Astrocyte (in vitro differentiated cells and primary cell): ENCODE measurements around the gene CSK. TPM values are rescaled to one million over a fixed set of nuclear protein-coding genes. Genes with fewer than 3 reads are reported as not detected.

ENCODE experiments used
- DNase-seq: peaks from one replicate; pipeline ENCODE4 v3.0.0-alpha.2; 2010; ENCODE audit warnings: low read depth
- FAIRE-seq: peaks from 2 replicates; lab custom pipeline; 2011; peaks lifted over from hg19 to GRCh38; lab: Jason Lieb, UNC
- H2AFZ ChIP-seq: 2 replicates; pipeline ENCODE4 v1.6.0; 2012; ENCODE audit warnings: low read depth, low read length, inconsistent platforms
- H3K27ac ChIP-seq: 2 replicates; pipeline ENCODE4 v1.5.1; 2011; ENCODE audit warnings: low read depth, low read length, inconsistent platforms
- H3K27me3 ChIP-seq: 2 replicates; pipeline ENCODE4 v1.6.0; 2011; ENCODE audit warnings: low read length, inconsistent platforms; ENCODE audit not compliant: insufficient read depth
- H3K36me3 ChIP-seq: 2 replicates; pipeline ENCODE4 v1.5.1; 2011; ENCODE audit warnings: low read length, inconsistent platforms; ENCODE audit not compliant: insufficient read depth
- H3K4me1 ChIP-seq: 2 replicates; pipeline ENCODE4 v1.5.1; 2011; ENCODE audit warnings: low read length, inconsistent platforms; ENCODE audit not compliant: insufficient read depth
- H3K4me2 ChIP-seq: 2 replicates; pipeline ENCODE4 v1.6.0; 2012; ENCODE audit warnings: low read length, inconsistent platforms
- H3K4me3 ChIP-seq: 2 replicates; pipeline ENCODE4 v1.5.1; 2011; ENCODE audit warnings: low read depth, mild to moderate bottlenecking, low read length, inconsistent platforms; ENCODE audit not compliant: insufficient read depth
- H3K79me2 ChIP-seq: 2 replicates; pipeline ENCODE4 v1.6.0; 2012; ENCODE audit warnings: mild to moderate bottlenecking, low read length, inconsistent platforms; ENCODE audit not compliant: insufficient read depth
- H3K9ac ChIP-seq: 2 replicates; pipeline ENCODE4 v1.6.0; 2012; ENCODE audit warnings: mild to moderate bottlenecking, low read length, inconsistent platforms
- H3K9me3 ChIP-seq: 2 replicates; pipeline ENCODE4 v1.5.1; 2012; ENCODE audit warnings: low read depth, mild to moderate bottlenecking, low read length, inconsistent platforms; ENCODE audit not compliant: insufficient read depth
- H4K20me1 ChIP-seq: 2 replicates; pipeline ENCODE4 v1.6.0; 2012; ENCODE audit warnings: low read length, inconsistent platforms; ENCODE audit not compliant: insufficient read depth
- H3K27ac Mint-ChIP-seq: one replicate; pipeline ENCODE4 v1.8.0; 2021; ENCODE audit warnings: mild to moderate bottlenecking, mixed read lengths; ENCODE audit not compliant: unreplicated experiment
- H3K27me3 Mint-ChIP-seq: one replicate; pipeline ENCODE4 v1.8.0; 2021; ENCODE audit warnings: low read depth, mixed read lengths; ENCODE audit not compliant: unreplicated experiment
- H3K36me3 Mint-ChIP-seq: one replicate; pipeline ENCODE4 v1.8.0; 2021; ENCODE audit warnings: low read depth, mixed read lengths; ENCODE audit not compliant: unreplicated experiment
- H3K4me1 Mint-ChIP-seq: one replicate; pipeline ENCODE4 v1.8.0; 2021; ENCODE audit warnings: low read depth, mixed read lengths; ENCODE audit not compliant: unreplicated experiment
- H3K4me3 Mint-ChIP-seq: one replicate; pipeline ENCODE4 v1.8.0; 2021; ENCODE audit warnings: mild to moderate bottlenecking, moderate library complexity, mixed read lengths; ENCODE audit not compliant: unreplicated experiment
- H3K9me3 Mint-ChIP-seq: one replicate; pipeline ENCODE4 v1.8.0; 2021; ENCODE audit warnings: mild to moderate bottlenecking, mixed read lengths; ENCODE audit not compliant: unreplicated experiment
- CTCF ChIP-seq: IDR thresholded peaks from 2 replicates; pipeline ENCODE4 v1.5.1; 2011; ENCODE audit warnings: low read depth, mild to moderate bottlenecking, inconsistent platforms, low read length, moderate library complexity; ENCODE audit not compliant: insufficient read depth
- EZH2 ChIP-seq: IDR thresholded peaks from 2 replicates; pipeline ENCODE4 v1.6.1; 2012; ENCODE audit warnings: mild to moderate bottlenecking, low read length, inconsistent platforms; ENCODE audit not compliant: insufficient read depth
- total RNA-seq: library from RNA; stranded (reverse); gene quantifications from 2 replicates; pipeline ENCODE4 v1.2.1, GENCODE V29; 2021

The CSK gene
- total RNA-seq, 1 donor from 2014 or later: 49.8 TPM

- Mint-ChIP-seq H3K27me3 (peaks cover 32% of the 10 kb centered on the region), H3K4me1 (peaks cover 2% of the 10 kb centered on the region), H3K4me3 (no peak overlapping the region), H3K9me3 (peaks cover 2% of the 10 kb centered on the region), H3K36me3 (peaks cover 8% of the 10 kb centered on the region), H3K27ac (no peak overlapping the region)
- Histone ChIP-seq H3K79me2 (no peaks in the 10 kb centered on the region), H3K4me1 (no peaks in the 10 kb centered on the region), H3K9ac (no peak overlapping the region), H3K36me3 (no peaks in the 10 kb centered on the region), H3K27ac (no peak overlapping the region), H3K27me3 (peaks cover 11% of the 10 kb centered on the region), H4K20me1 (peaks cover 12% of the 10 kb centered on the region), H3K9me3 (no peaks in the 10 kb centered on the region), H3K4me2 (no peak overlapping the region), H2AFZ (no peak overlapping the region), H3K4me3 (no peak overlapping the region)
- TF ChIP-seq CTCF: no peak
- TF ChIP-seq EZH2: no peak
- FAIRE-seq (no peak), DNase-seq (no peak)
These were observed 50.9 kb downstream of the CSK start for GRCh38 chr15:74832826-74833225.

- Histone ChIP-seq H3K9me3 (no peaks in the 10 kb centered on the region), H3K9ac (no peak overlapping the region), H3K27ac (no peak overlapping the region), H4K20me1 (peaks cover 7% of the 10 kb centered on the region), H3K79me2 (no peaks in the 10 kb centered on the region), H3K36me3 (no peaks in the 10 kb centered on the region), H3K4me1 (no peaks in the 10 kb centered on the region), H3K27me3 (peaks cover 3% of the 10 kb centered on the region), H3K4me2 (no peak overlapping the region), H3K4me3 (no peak overlapping the region), H2AFZ (no peak overlapping the region)
- Mint-ChIP-seq H3K4me3 (no peak overlapping the region), H3K4me1 (peaks cover 2% of the 10 kb centered on the region), H3K27ac (no peak overlapping the region), H3K36me3 (peaks cover 8% of the 10 kb centered on the region), H3K27me3 (peaks cover 24% of the 10 kb centered on the region), H3K9me3 (peaks cover 2% of the 10 kb centered on the region)
- DNase-seq (no peak), FAIRE-seq (no peak)
- TF ChIP-seq CTCF (no peak), EZH2 (no peak)
These were observed 51.7 kb downstream of the CSK start for GRCh38 chr15:74833376-74834107.

DNA sequence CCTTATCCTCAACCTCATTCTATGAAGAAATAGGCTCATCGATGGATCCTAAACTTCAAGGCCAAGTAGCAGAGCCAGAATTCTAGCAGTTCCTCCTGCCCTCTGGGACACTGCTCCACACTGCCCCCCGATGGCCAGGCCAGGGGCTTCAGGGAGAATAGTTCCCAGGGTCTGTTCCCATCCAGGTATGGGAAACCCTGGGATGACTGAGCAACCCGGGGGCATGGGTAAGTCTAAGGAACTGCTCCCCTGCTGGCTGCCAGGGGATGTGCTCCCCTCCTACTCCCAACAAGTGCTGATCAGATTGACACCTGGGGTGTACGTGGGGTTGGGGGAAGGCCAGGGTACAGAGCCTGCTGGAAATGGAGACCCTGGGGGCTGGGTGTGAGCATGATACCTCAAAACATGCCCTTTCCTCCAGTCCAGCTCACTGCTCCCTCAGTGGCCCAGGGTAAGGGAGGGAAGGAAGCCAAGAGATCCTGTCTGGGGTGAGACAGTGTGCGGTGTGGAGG is 53.5 kb downstream of the CSK start:
- H3K36me3 Mint-ChIP-seq: peaks cover 10% of the 10 kb centered on the region

More for the DNA sequence above, 53.5 kb downstream of the CSK start:
- Histone ChIP-seq H3K36me3 (no peaks in the 10 kb centered on the region), H3K9ac (no peak overlapping the region), H3K27ac (no peak overlapping the region), H4K20me1 (peaks cover 7% of the 10 kb centered on the region), H3K4me3 (no peak overlapping the region), H2AFZ (no peak overlapping the region), H3K79me2 (no peaks in the 10 kb centered on the region), H3K4me1 (no peaks in the 10 kb centered on the region), H3K27me3 (no peaks in the 10 kb centered on the region), H3K9me3 (no peaks in the 10 kb centered on the region), H3K4me2 (no peak overlapping the region)
- Mint-ChIP-seq H3K9me3 (peaks cover 2% of the 10 kb centered on the region), H3K4me3 (no peak overlapping the region), H3K27me3 (peaks cover 16% of the 10 kb centered on the region), H3K4me1 (peaks cover 2% of the 10 kb centered on the region), H3K27ac (peak overlapping the region; percentile 18)
- DNase-seq: no peak
- no peak for FAIRE-seq
- TF ChIP-seq EZH2 (no peak), CTCF (peak; percentile 71)
